HepG2 (cell line): ENCODE measurements around the gene CXXC5. TPM values are rescaled to one million over a fixed set of nuclear protein-coding genes. Genes with fewer than 3 reads are reported as not detected.

ENCODE experiments used
- CBFB ChIP-seq: sonication (generic); formaldehyde crosslinking; IDR thresholded peaks from 2 replicates; pipeline ENCODE4 v1.4.0; 2020; ENCODE audit warnings: missing genetic modification reagents
- CBX5 ChIP-seq: sonication (generic); formaldehyde crosslinking; IDR thresholded peaks from 2 replicates; pipeline ENCODE4 v1.4.0; 2020; ENCODE audit warnings: missing genetic modification reagents, borderline replicate concordance
- CERS6 ChIP-seq: sonication (generic); formaldehyde crosslinking; IDR thresholded peaks from 2 replicates; pipeline ENCODE4 v1.5.0; 2020; ENCODE audit warnings: missing genetic modification reagents
- EP300 ChIP-seq, 3 experiments: sonication (generic) in 1 of 3; formaldehyde crosslinking in 1 of 3; IDR thresholded peaks; 2 replicates each; pipeline versions ENCODE4 v1.5.1 to v1.6.1; 2011 to 2020; ENCODE audit warnings: low read depth in 2 of 3, low read length in 2 of 3, borderline replicate concordance in 1 of 3, improper control_type of control experiment in 1 of 3, mild to moderate bottlenecking in 1 of 3, missing genetic modification reagents in 1 of 3, moderate library complexity in 1 of 3
- IRF2 ChIP-seq: IDR thresholded peaks from 2 replicates; pipeline ENCODE4 v1.6.1; 2018; ENCODE audit warnings: missing genetic modification reagents, missing compliant biosample characterization
- JUN ChIP-seq: sonication (generic); formaldehyde crosslinking; IDR thresholded peaks from 2 replicates; pipeline ENCODE4 v1.4.0; 2020; ENCODE audit warnings: mild to moderate bottlenecking, missing genetic modification reagents
- KAT7 ChIP-seq: IDR thresholded peaks from 2 replicates; pipeline ENCODE4 v1.6.1; 2018; ENCODE audit warnings: borderline replicate concordance, missing compliant biosample characterization
- MIXL1 ChIP-seq: IDR thresholded peaks from 2 replicates; pipeline ENCODE4 v1.6.1; 2016
- MYC ChIP-seq: sonication (generic); formaldehyde crosslinking; IDR thresholded peaks from 2 replicates; pipeline ENCODE4 v1.9.0; 2021; ENCODE audit warnings: missing genetic modification reagents, borderline replicate concordance
- NFIB ChIP-seq: sonication (generic); formaldehyde crosslinking; IDR thresholded peaks from 2 replicates; pipeline ENCODE4 v1.9.0; 2021; ENCODE audit warnings: missing genetic modification reagents, mild to moderate bottlenecking, borderline replicate concordance
- NONO ChIP-seq, 2 experiments: fragments of 450-650 bp in 1 of 2; sonication (generic) in 1 of 2; formaldehyde crosslinking in 1 of 2; IDR thresholded peaks in 1 of 2; conservative IDR thresholded peaks in 1 of 2; 2 replicates each; pipeline versions ENCODE4 v1.6.1 to v1.8.0; 2017 to 2022; ENCODE audit warnings: mild to moderate bottlenecking in 1 of 2, missing genetic modification reagents in 1 of 2, moderate library complexity in 1 of 2
- PAX8 ChIP-seq: sonication (generic); formaldehyde crosslinking; IDR thresholded peaks from 2 replicates; pipeline ENCODE4 v1.8.0; 2022; ENCODE audit warnings: mild to moderate bottlenecking, missing genetic modification reagents, borderline replicate concordance
- RXRB ChIP-seq: IDR thresholded peaks from 2 replicates; pipeline ENCODE4 v1.6.1; 2016; ENCODE audit warnings: borderline replicate concordance, missing genetic modification reagents, missing compliant biosample characterization
- SMYD3 ChIP-seq: sonication (generic); formaldehyde crosslinking; IDR thresholded peaks from 2 replicates; pipeline ENCODE4 v1.8.1; 2023; ENCODE audit warnings: mild to moderate bottlenecking, missing genetic modification reagents
- TEAD3 ChIP-seq: optimal IDR thresholded peaks from 2 replicates; pipeline ENCODE3; 2016; ENCODE audit warnings: borderline replicate concordance
- UBTF ChIP-seq: sonication (generic); formaldehyde crosslinking; IDR thresholded peaks from 2 replicates; pipeline ENCODE4 v1.4.0; 2020; ENCODE audit warnings: mild to moderate bottlenecking, missing genetic modification reagents
- ZBTB20 ChIP-seq: sonication (generic); formaldehyde crosslinking; IDR thresholded peaks from 2 replicates; pipeline ENCODE4 v1.8.1; 2023; ENCODE audit warnings: missing genetic modification reagents, low read depth, mild to moderate bottlenecking, borderline replicate concordance
- ZFP36L1 ChIP-seq: sonication (generic); formaldehyde crosslinking; IDR thresholded peaks from 2 replicates; pipeline ENCODE4 v1.8.0; 2022; ENCODE audit warnings: mild to moderate bottlenecking, missing genetic modification reagents, moderate library complexity
- ZIK1 ChIP-seq: sonication (generic); formaldehyde crosslinking; IDR thresholded peaks from 2 replicates; pipeline ENCODE4 v1.5.0; 2020; ENCODE audit warnings: mild to moderate bottlenecking, low read depth, missing genetic modification reagents, borderline replicate concordance
- ZNF75D ChIP-seq: sonication (generic); formaldehyde crosslinking; IDR thresholded peaks from 2 replicates; pipeline ENCODE4 v1.8.1; 2023; ENCODE audit warnings: missing genetic modification reagents, mild to moderate bottlenecking, borderline replicate concordance
- polyA plus RNA-seq, 8 experiments: library from polyadenylated mRNA; depleted of rRNA in 3 of 8; stranded (reverse) in 7 of 8; unstranded in 1 of 8; fragments of >200 nt; fragmentation: Illumina TruSeq in 4 of 8; extraction: Trizol in 4 of 8; gene quantifications; 2 replicates each; pipeline versions ENCODE4 v1.2.1 to v1.2.3, GENCODE V29; 2011 to 2016; ENCODE audit warnings: low read depth in 4 of 8, missing spikeins in 1 of 8, mixed read lengths in 1 of 8; ENCODE audit not compliant: insufficient read depth in 1 of 8
- total RNA-seq, 5 experiments: library from RNA; depleted of rRNA; stranded (reverse); fragments of >200 nt; fragmentation: Illumina TruSeq; extraction: Trizol; gene quantifications; 2 replicates each; pipeline ENCODE4 v1.2.3, GENCODE V29; 2016; ENCODE audit warnings: low read depth in 1 of 5
- TF ChIP-seq, protein P1 (sequence below): sonication (generic); formaldehyde crosslinking; IDR thresholded peaks from 2 replicates; pipeline ENCODE4 v1.5.1; 2020; ENCODE audit warnings: missing genetic modification reagents, mild to moderate bottlenecking, borderline replicate concordance
- TF ChIP-seq, protein P2 (sequence below): sonication (generic); formaldehyde crosslinking; IDR thresholded peaks from 2 replicates; pipeline ENCODE4 v1.4.0; 2020; ENCODE audit warnings: missing genetic modification reagents

Gene CXXC5
- total and polyA plus RNA-seq, 2 of the 13 experiments (the other 11 are each of a cell fraction or from before 2014, with no cell fraction given), result 32.3 to 33.0 TPM

- TF ChIP-seq JUN (peak; percentile 73), SMYD3 (no peak), TEAD3 (peak; percentile 84), NONO (IDR thresholded peaks at IDR 0.05) (no peak), NONO (CRISPR knock-in tag; conservative IDR thresholded peaks at IDR 0.05) (peak; percentile 23; the same call in 1 of the 2 replicates), NFIB (CRISPR knock-in tag) (no peak), UBTF (CRISPR knock-in tag) (peak; percentile 62), IRF2 (CRISPR knock-in tag) (peak; percentile 20; the same call in 1 of the 2 replicates), ZBTB20 (CRISPR knock-in tag) (peak; percentile 59; the same call in 1 of the 2 replicates), ZIK1 (CRISPR knock-in tag) (peak; percentile 42; the same call in 1 of the 2 replicates), ZNF75D (no peak), CBX5 (CRISPR knock-in tag) (peak; percentile 73; the same call in 1 of the 2 replicates), PAX8 (CRISPR knock-in tag) (peak; percentile 36; the same call in 1 of the 2 replicates), MIXL1 (CRISPR knock-in tag) (no peak), ZFP36L1 (CRISPR knock-in tag) (0 out of 2 replicates have a peak, but pooled peaks have one; percentile 36), MYC (peak; percentile 51; the same call in 1 of the 2 replicates), RXRB (CRISPR knock-in tag) (0 out of 2 replicates have a peak, but pooled peaks have one; percentile 17), EP300 (IDR thresholded peaks at IDR 0.05; ENCODE audit: low read depth in 2 of 2, low read length in 2 of 2) (no peak), EP300 (CRISPR knock-in tag; IDR thresholded peaks at IDR 0.05; ENCODE audit: borderline replicate concordance) (peak; percentile 28; the same call in 1 of the 2 replicates), CBFB (CRISPR knock-in tag) (no peak), KAT7 (CRISPR knock-in tag) (peak; percentile 49; the same call in 1 of the 2 replicates), CERS6 (CRISPR knock-in tag) (no peak)
- TF ChIP-seq, protein P1, sequence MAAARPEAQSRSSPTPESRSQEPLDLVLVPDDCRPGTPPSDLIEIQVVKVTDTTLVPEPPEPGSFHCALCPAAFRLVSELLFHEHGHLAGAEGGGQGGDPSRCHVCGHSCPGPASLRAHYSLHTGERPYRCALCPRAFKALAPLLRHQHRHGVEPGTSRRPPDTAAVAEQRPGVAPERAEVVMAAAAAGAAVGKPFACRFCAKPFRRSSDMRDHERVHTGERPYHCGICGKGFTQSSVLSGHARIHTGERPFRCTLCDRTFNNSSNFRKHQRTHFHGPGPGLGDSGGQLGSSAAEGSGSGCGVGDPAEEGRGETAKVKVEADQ (CRISPR knock-in tag), result peak; percentile 37; the same call in 1 of the 2 replicates
- TF ChIP-seq, protein P2, sequence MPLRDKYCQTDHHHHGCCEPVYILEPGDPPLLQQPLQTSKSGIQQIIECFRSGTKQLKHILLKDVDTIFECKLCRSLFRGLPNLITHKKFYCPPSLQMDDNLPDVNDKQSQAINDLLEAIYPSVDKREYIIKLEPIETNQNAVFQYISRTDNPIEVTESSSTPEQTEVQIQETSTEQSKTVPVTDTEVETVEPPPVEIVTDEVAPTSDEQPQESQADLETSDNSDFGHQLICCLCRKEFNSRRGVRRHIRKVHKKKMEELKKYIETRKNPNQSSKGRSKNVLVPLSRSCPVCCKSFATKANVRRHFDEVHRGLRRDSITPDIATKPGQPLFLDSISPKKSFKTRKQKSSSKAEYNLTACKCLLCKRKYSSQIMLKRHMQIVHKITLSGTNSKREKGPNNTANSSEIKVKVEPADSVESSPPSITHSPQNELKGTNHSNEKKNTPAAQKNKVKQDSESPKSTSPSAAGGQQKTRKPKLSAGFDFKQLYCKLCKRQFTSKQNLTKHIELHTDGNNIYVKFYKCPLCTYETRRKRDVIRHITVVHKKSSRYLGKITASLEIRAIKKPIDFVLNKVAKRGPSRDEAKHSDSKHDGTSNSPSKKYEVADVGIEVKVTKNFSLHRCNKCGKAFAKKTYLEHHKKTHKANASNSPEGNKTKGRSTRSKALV (CRISPR knock-in tag), result 0 out of 2 replicates have a peak, but pooled peaks have one; percentile 29
Measured at GRCh38 chr5:139696894-139697658, 48.9 kb downstream of the CXXC5 start (continued).
